ENCODE data around the gene IGDCC3. TPM values are rescaled to one million over a fixed set of nuclear protein-coding genes. Genes with fewer than 3 reads are reported as not detected.

Gene IGDCC3
- total and polyA plus RNA-seq, 2 donors (not counting 1 experiment from before 2014, with no cell fraction given) = not detected

Small RNA genes within 50 kb of the gene (small RNA-seq; reads per million reads assigned to genes)
- gene RNU5A-1 (ENCODE audit: insufficient read length, low read depth, low replicate concordance) (363 reads per million, percentile 97 among the genes with 10 or more reads in this experiment), gene RNU5B-1 (ENCODE audit: insufficient read length, low read depth, low replicate concordance) (102 reads per million, percentile 95 among the genes with 10 or more reads in this experiment), gene SNORA24B (ENCODE audit: insufficient read length, low read depth, low replicate concordance) (20.1 reads per million, percentile 89 among the genes with 10 or more reads in this experiment)

Other genes starting within 250 kb of the IGDCC3 start
- 43.2 and 47.0 TPM in 2 replicates for gene PDCD7, start 244.2 kb downstream of the IGDCC3 start, total RNA-seq
- 14.4 and 34.6 TPM in 2 replicates for gene PDCD7, start 244.2 kb downstream of the IGDCC3 start, polyA plus RNA-seq
- 54.5 and 63.1 TPM in 2 replicates for gene CLPX, start 192.7 kb downstream of the IGDCC3 start, total RNA-seq
- 16.6 and 30.9 TPM in 2 replicates for gene CLPX, start 192.7 kb downstream of the IGDCC3 start, polyA plus RNA-seq
- 0.36 and 0.52 TPM in 2 replicates for gene CILP, start 166.5 kb downstream of the IGDCC3 start, total RNA-seq
- 0.63 and 0.94 TPM in 2 replicates for gene CILP, start 166.5 kb downstream of the IGDCC3 start, polyA plus RNA-seq
- gene PARP16, start 91.1 kb downstream of the IGDCC3 start, total RNA-seq = 18.2 and 21.6 TPM in 2 replicates
- gene PARP16, start 91.1 kb downstream of the IGDCC3 start, polyA plus RNA-seq = 13.9 and 19.1 TPM in 2 replicates
- not detected in 2 replicates for gene RNU5A-1, start 82.0 kb downstream of the IGDCC3 start, total RNA-seq
- gene RNU5A-1, start 82.0 kb downstream of the IGDCC3 start, polyA plus RNA-seq = not detected in 2 replicates
- gene RNU5B-1, start 73.3 kb downstream of the IGDCC3 start, total RNA-seq = 17.4 and 21.7 TPM in 2 replicates
- not detected in 2 replicates for gene RNU5B-1, start 73.3 kb downstream of the IGDCC3 start, polyA plus RNA-seq
- gene IGDCC4, start 44.9 kb upstream of the IGDCC3 start, total RNA-seq = not detected in 2 replicates
- gene IGDCC4, start 44.9 kb upstream of the IGDCC3 start, polyA plus RNA-seq = 0.09 TPM in 1 of 2 replicates, not detected in the other
- gene DPP8, start 139.7 kb upstream of the IGDCC3 start, total RNA-seq = 65.2 and 73.7 TPM in 2 replicates
- 17.1 and 28.3 TPM in 2 replicates for gene DPP8, start 139.7 kb upstream of the IGDCC3 start, polyA plus RNA-seq
- 18.8 and 19.3 TPM in 2 replicates for gene HACD3, start 152.5 kb upstream of the IGDCC3 start, total RNA-seq
- gene HACD3, start 152.5 kb upstream of the IGDCC3 start, polyA plus RNA-seq = 4.5 and 5.7 TPM in 2 replicates
- gene INTS14, start 233.1 kb upstream of the IGDCC3 start, total RNA-seq = 37.8 and 39.0 TPM in 2 replicates
- 19.3 and 25.0 TPM in 2 replicates for gene INTS14, start 233.1 kb upstream of the IGDCC3 start, polyA plus RNA-seq
- 6.7 and 8.0 TPM in 2 replicates for gene SLC24A1, start 243.9 kb upstream of the IGDCC3 start, total RNA-seq
- 1.7 and 1.8 TPM in 2 replicates for gene SLC24A1, start 243.9 kb upstream of the IGDCC3 start, polyA plus RNA-seq